Endothelial cell of umbilical vein (primary cell): ENCODE data around the gene TMEM126A. TPM values are rescaled to one million over a fixed set of nuclear protein-coding genes. Genes with fewer than 3 reads are reported as not detected.
A peak's percentile ranks its signal among the peaks of the same experiment; 100 is the strongest.

Source experiments
- BruUV-seq: library from RNA; stranded (reverse); fragments of 400-500 nt; replicated peaks from 2 replicates; lab custom pipeline; 2021; lab: Mats Ljungman, UMichigan
- CTCF ChIA-PET: fragments of 300-600, 350-600 bp; sonication (Branson Sonifier 250); formaldehyde crosslinking; loops from one replicate; lab custom pipeline; 2021; ENCODE audit warnings: antibody characterized with exemption, inconsistent platforms; lab: Charles Lee
- POLR2A ChIA-PET: fragments of 300-600, 350-600 bp; sonication (Branson Sonifier 250); formaldehyde crosslinking; loops from one replicate; lab custom pipeline; 2021; ENCODE audit warnings: antibody characterized with exemption, inconsistent platforms; lab: Charles Lee
- DNase-seq: peaks from one replicate; pipeline ENCODE4 v3.0.0-alpha.2; 2011; ENCODE audit warnings: low read depth, low spot score
- FAIRE-seq: peaks from 2 replicates; lab custom pipeline; 2011; peaks lifted over from hg19 to GRCh38; lab: Jason Lieb, UNC
- H2AFZ ChIP-seq: 2 replicates; pipeline ENCODE4 v1.6.0; 2012; ENCODE audit warnings: low read depth, low read length, control low read depth, inconsistent platforms
- H3K27ac ChIP-seq: 2 replicates; pipeline ENCODE4 v1.5.1; 2011; ENCODE audit warnings: low read depth, mild to moderate bottlenecking, control low read depth, low read length, moderate library complexity; ENCODE audit not compliant: insufficient read depth
- H3K27me3 ChIP-seq, 2 experiments: 2 replicates each; pipeline versions ENCODE4 v1.6.0 to v1.6.1; 2011; ENCODE audit warnings: low read length in 2 of 2, mixed read lengths in 1 of 2; ENCODE audit not compliant: control insufficient read depth in 2 of 2, insufficient read depth in 2 of 2
- H3K36me3 ChIP-seq, 2 experiments: 2 replicates in 1 of 2; 3 replicates in 1 of 2; pipeline ENCODE4 v1.5.1; 2011; ENCODE audit warnings: low read length in 2 of 2, mild to moderate bottlenecking in 1 of 2, moderate library complexity in 1 of 2; ENCODE audit not compliant: control insufficient read depth in 2 of 2, insufficient read depth in 2 of 2; ENCODE audit errors: extremely low read depth in 1 of 2
- H3K4me1 ChIP-seq: 3 replicates; pipeline ENCODE4 v1.5.1; 2011; ENCODE audit warnings: mild to moderate bottlenecking, low read length; ENCODE audit not compliant: control insufficient read depth, insufficient read depth; ENCODE audit errors: extremely low read depth
- H3K4me2 ChIP-seq: 2 replicates; pipeline ENCODE4 v1.6.1; 2011; ENCODE audit warnings: low read length, control low read depth, mixed read lengths; ENCODE audit not compliant: insufficient read depth
- H3K4me3 ChIP-seq, 3 experiments: fragments of 200-600 bp in 1 of 3; sonication (generic), shearing (Covaris generic) in 1 of 3; replicated peaks in 1 of 3; 2 replicates each; pipeline ENCODE4 v1.5.1; 2011 to 2016; ENCODE audit warnings: control low read depth in 3 of 3, low read length in 3 of 3, mild to moderate bottlenecking in 2 of 3, inconsistent platforms in 1 of 3, low read depth in 1 of 3, moderate library complexity in 1 of 3; ENCODE audit not compliant: insufficient read depth in 1 of 3
- H3K79me2 ChIP-seq: 2 replicates; pipeline ENCODE4 v1.6.0; 2012; ENCODE audit warnings: low read length, inconsistent platforms; ENCODE audit not compliant: control insufficient read depth, insufficient read depth
- H3K9ac ChIP-seq: replicated peaks from 2 replicates; pipeline ENCODE3; 2011; ENCODE audit warnings: low read length, control low read depth; ENCODE audit not compliant: insufficient read depth; ENCODE audit errors: extremely low read depth
- H3K9me1 ChIP-seq: replicated peaks from 3 replicates; pipeline ENCODE4 v1.6.0; 2011; ENCODE audit warnings: mild to moderate bottlenecking, low read length; ENCODE audit not compliant: control insufficient read depth, insufficient read depth; ENCODE audit errors: extremely low read depth
- H3K9me3 ChIP-seq: replicated peaks from 2 replicates; pipeline ENCODE4 v1.5.1; 2012; ENCODE audit warnings: low read length, inconsistent platforms; ENCODE audit not compliant: control insufficient read depth, insufficient read depth
- H4K20me1 ChIP-seq: replicated peaks from 2 replicates; pipeline ENCODE3; 2011; ENCODE audit warnings: mild to moderate bottlenecking, low read length; ENCODE audit not compliant: control insufficient read depth, insufficient read depth; ENCODE audit errors: extremely low read depth
- EZH2 ChIP-seq: IDR thresholded peaks from 2 replicates; pipeline ENCODE4 v1.6.1; 2012; ENCODE audit warnings: borderline replicate concordance, low read depth, mild to moderate bottlenecking, moderate library complexity, low read length, inconsistent platforms; ENCODE audit not compliant: severe bottlenecking
- FOS ChIP-seq: IDR thresholded peaks from 2 replicates; pipeline ENCODE4 v1.6.1; 2011; ENCODE audit warnings: mild to moderate bottlenecking, low read length, moderate library complexity, borderline replicate concordance; ENCODE audit not compliant: insufficient read depth
- GATA2 ChIP-seq: IDR thresholded peaks from 2 replicates; pipeline ENCODE4 v1.7.0; 2011; ENCODE audit warnings: low read depth, mild to moderate bottlenecking, moderate library complexity, mixed read lengths, low read length; ENCODE audit not compliant: insufficient read length, insufficient read depth
- JUN ChIP-seq: IDR thresholded peaks from 2 replicates; pipeline ENCODE4 v1.6.1; 2011; ENCODE audit warnings: borderline replicate concordance, low read depth; ENCODE audit not compliant: insufficient read length, insufficient read depth
- MYC ChIP-seq: IDR thresholded peaks from one replicate; pipeline ENCODE4 v1.6.1; 2011; ENCODE audit warnings: mild to moderate bottlenecking, low read depth, low read length
- POLR2A ChIP-seq: IDR thresholded peaks from 2 replicates; pipeline ENCODE4 v1.6.1; 2012; ENCODE audit warnings: low read depth, mild to moderate bottlenecking, control low read depth, low read length
- POLR2AphosphoS5 ChIP-seq: IDR thresholded peaks from 2 replicates; pipeline ENCODE4 v1.6.1; 2012; ENCODE audit warnings: low read depth, mild to moderate bottlenecking, control low read depth, low read length, moderate library complexity; ENCODE audit not compliant: insufficient read depth
- dilution Hi-C: fragments of 300-500 bp; cut with MboI; formaldehyde crosslinking; loops from one replicate; pipeline ENCODE4 v1.15.0; 2019; ENCODE audit warnings: low sequenced_read_pairs; ENCODE audit not compliant: extremely low pct_ligation_motif_present
- intact Hi-C: fragments of 100-400 bp; cut with micrococcal nuclease; formaldehyde crosslinking; loops from one replicate; pipeline ENCODE4 v1.10.0; 2022
- polyA plus RNA-seq, 4 experiments: library from polyadenylated mRNA; depleted of rRNA in 3 of 4; stranded (reverse) in 3 of 4; unstranded in 1 of 4; fragments of >200 nt; gene quantifications; 2 replicates each; pipeline versions ENCODE4 v1.2.1 to v1.2.3, GENCODE V29; 2011 to 2012; ENCODE audit warnings: missing spikeins in 1 of 4
- total RNA-seq: library from RNA; stranded (reverse); gene quantifications from 2 replicates; pipeline ENCODE4 v1.2.3, GENCODE V29; 2021
- TF ChIP-seq, protein P1 (sequence below), 2 donors: IDR thresholded peaks; 1 replicate in 1 of 2; 2 replicates in 1 of 2; pipeline ENCODE4 v1.5.1; 2011; ENCODE audit warnings: low read length in 2 of 2, mild to moderate bottlenecking in 2 of 2, moderate library complexity in 2 of 2, control low read depth in 1 of 2, inconsistent platforms in 1 of 2, low read depth in 1 of 2; ENCODE audit not compliant: insufficient read depth in 1 of 2; ENCODE audit errors: extremely low read depth in 1 of 2
- TF ChIP-seq, protein P2 (sequence below): IDR thresholded peaks from 2 replicates; pipeline ENCODE4 v1.6.1; 2011; ENCODE audit not compliant: insufficient read depth, insufficient read length

The TMEM126A gene
- total and polyA plus RNA-seq, 2 donors (not counting 3 experiments of a cell fraction or from before 2014, with no cell fraction given) = 35.3 to 45.8 TPM

DNA sequence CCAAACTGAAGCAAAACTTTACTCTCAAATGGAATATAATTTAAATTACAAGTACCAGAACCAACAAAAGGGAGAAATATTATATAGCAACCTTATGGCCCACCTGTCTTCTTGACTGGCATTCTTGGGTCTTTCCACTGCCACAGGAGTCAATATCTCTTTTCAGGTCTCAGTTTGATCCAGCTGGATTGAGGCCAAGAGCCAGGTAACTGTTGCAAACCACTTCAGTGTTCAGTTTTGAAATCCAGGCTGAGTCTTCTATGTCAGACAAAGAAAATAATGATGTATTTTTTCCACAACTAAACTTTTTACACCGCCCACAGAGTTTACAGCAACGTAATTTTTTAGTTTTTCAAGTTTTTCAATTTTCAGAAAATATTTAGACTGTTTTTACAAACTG lies 21.3 kb upstream of the TMEM126A start:
- Histone ChIP-seq H3K79me2 (peaks cover 29% of the 10 kb centered on the region), H3K4me1 (peaks cover 16% of the 10 kb centered on the region), H3K27ac (no peak overlapping the region), H3K9me3 (no peaks in the 10 kb centered on the region), H3K9me1 (no peaks in the 10 kb centered on the region), H4K20me1 (no peaks in the 10 kb centered on the region), H2AFZ (no peak overlapping the region), H3K27me3 (peaks cover 2 to 6% of the 10 kb centered on the region in 2 experiments), H3K4me2 (peak overlapping the region; percentile 92), H3K36me3 (peaks cover 0 to 4% of the 10 kb centered on the region in 2 experiments), H3K9ac (no peak overlapping the region), H3K4me3 (no peak overlapping the region)
- intact Hi-C loops = no loop called here
- no peak for TF ChIP-seq FOS
- TF ChIP-seq MYC = no peak
- no peak for TF ChIP-seq EZH2
- no peak for TF ChIP-seq POLR2A
- TF ChIP-seq, protein P1, sequence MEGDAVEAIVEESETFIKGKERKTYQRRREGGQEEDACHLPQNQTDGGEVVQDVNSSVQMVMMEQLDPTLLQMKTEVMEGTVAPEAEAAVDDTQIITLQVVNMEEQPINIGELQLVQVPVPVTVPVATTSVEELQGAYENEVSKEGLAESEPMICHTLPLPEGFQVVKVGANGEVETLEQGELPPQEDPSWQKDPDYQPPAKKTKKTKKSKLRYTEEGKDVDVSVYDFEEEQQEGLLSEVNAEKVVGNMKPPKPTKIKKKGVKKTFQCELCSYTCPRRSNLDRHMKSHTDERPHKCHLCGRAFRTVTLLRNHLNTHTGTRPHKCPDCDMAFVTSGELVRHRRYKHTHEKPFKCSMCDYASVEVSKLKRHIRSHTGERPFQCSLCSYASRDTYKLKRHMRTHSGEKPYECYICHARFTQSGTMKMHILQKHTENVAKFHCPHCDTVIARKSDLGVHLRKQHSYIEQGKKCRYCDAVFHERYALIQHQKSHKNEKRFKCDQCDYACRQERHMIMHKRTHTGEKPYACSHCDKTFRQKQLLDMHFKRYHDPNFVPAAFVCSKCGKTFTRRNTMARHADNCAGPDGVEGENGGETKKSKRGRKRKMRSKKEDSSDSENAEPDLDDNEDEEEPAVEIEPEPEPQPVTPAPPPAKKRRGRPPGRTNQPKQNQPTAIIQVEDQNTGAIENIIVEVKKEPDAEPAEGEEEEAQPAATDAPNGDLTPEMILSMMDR (IDR thresholded peaks at IDR 0.05; ENCODE audit: extremely low read depth in 1 of 2, insufficient read depth in 1 of 2, low read depth in 1 of 2, low read length in 2 of 2) = no peak
- no peak for TF ChIP-seq JUN
- TF ChIP-seq GATA2 = no peak
- TF ChIP-seq, protein P2, sequence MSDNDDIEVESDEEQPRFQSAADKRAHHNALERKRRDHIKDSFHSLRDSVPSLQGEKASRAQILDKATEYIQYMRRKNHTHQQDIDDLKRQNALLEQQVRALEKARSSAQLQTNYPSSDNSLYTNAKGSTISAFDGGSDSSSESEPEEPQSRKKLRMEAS = no peak
- no peak for TF ChIP-seq POLR2AphosphoS5
- BruUV-seq = no TSS peak
- FAIRE-seq = no peak
- ChIA-PET POLR2A (no interaction called here), CTCF (no interaction called here)
- dilution Hi-C loops = no loop called here
- no peak for DNase-seq
